HL-60 (cell line): ENCODE measurements around the gene DPYSL5.

Experiments
- DNase-seq, 2 experiments: peaks; one replicate each; pipeline ENCODE4 v3.0.0-alpha.2; 2010 to 2020; ENCODE audit warnings: low read depth in 1 of 2, low spot score in 1 of 2
- H3K27ac ChIP-seq: fragments of 250-450 bp; sonication (Bioruptor Pico); replicated peaks from 2 replicates; pipeline ENCODE4 v1.5.1; 2020; ENCODE audit warnings: mild to moderate bottlenecking, moderate library complexity
- H3K27me3 ChIP-seq: fragments of 250-450 bp; sonication (Bioruptor Pico); 2 replicates; pipeline ENCODE4 v1.5.1; 2021; ENCODE audit warnings: mild to moderate bottlenecking, moderate library complexity; ENCODE audit not compliant: insufficient read depth, poor library complexity, severe bottlenecking
- H3K4me3 ChIP-seq: replicated peaks from 2 replicates; pipeline ENCODE4 v1.5.1; 2011; ENCODE audit warnings: mild to moderate bottlenecking, control low read depth, low read length; ENCODE audit not compliant: insufficient read depth
- GABPA ChIP-seq: IDR thresholded peaks from 2 replicates; pipeline ENCODE4 v1.6.1; 2012; ENCODE audit warnings: low read depth
- POLR2AphosphoS5 ChIP-seq: IDR thresholded peaks from 2 replicates; pipeline ENCODE4 v1.6.1; 2012; ENCODE audit warnings: low read depth
- REST ChIP-seq: IDR thresholded peaks from 2 replicates; pipeline ENCODE4 v1.6.1; 2012; ENCODE audit warnings: low read depth; ENCODE audit not compliant: insufficient replicate concordance
- SPI1 ChIP-seq: IDR thresholded peaks from 2 replicates; pipeline ENCODE4 v1.6.1; 2012; ENCODE audit warnings: low read depth, mild to moderate bottlenecking, borderline replicate concordance
- TF ChIP-seq, protein P1 (sequence below): IDR thresholded peaks from one replicate; pipeline ENCODE4 v1.5.1; 2011; ENCODE audit warnings: low read length, control low read depth, inconsistent platforms; ENCODE audit not compliant: insufficient read depth

The DPYSL5 gene

DNA sequence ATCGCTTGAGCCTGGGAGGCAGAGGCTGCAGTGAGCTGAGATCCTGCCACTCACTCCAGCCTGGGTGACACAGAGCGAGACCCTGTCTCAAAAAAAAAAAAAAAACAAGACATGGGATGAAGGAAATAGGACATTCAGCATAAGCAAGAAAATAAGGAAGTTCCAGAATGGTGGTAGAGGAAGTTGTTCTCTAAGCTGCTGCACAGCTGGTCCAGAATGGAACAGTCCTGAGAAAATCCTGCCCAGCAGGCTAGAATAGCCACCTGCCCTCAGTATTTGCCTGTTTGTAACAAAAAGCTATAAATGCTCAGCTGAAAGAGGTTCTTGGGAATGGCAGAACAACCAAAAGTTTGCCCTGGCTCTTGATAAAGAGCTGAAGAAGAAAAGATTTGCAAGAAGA lies 111.4 kb downstream of the DPYSL5 start:
- H3K27ac ChIP-seq: no peak overlapping the region
- peak in 1 of 2 experiments; percentile 43 for DNase-seq
- H3K27me3 ChIP-seq: peaks cover 11% of the 10 kb centered on the region
- TF ChIP-seq GABPA (no peak), SPI1 (peak; percentile 28; the same call in 1 of the 2 replicates)
- H3K4me3 ChIP-seq: no peak overlapping the region

DNA sequence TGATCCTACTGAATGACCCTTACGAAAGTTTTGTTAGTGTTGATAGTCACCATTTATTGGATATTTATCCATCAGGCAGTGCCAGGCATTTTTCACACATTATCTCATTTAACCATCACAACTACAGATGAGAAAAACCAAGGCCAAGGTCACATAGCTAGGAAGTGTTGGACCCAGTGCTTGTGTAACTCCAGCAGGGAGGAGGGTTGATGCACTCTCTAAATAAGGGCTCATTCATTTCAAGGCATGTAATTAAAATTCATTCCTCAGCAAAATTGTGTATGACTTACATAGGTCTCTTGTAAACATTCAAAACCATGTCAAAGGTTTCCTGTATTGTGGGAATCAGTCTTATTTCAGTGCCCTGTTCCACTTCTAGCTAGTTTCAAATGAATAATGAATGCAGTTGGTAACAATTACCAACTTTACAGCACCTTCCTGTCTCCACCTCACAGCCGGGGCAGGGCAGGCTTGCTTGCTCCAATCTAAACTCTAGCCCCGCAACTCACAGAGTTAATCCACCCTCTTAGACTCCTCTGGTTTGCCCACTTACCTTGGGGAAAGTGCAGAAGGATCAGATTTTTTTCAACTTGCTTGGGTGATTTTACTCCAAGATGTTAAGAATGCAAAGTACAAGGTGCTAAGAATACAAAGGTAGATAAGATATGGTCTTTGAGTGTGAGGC lies 116.7 kb downstream of the DPYSL5 start:
- Histone ChIP-seq H3K4me3 (no peak overlapping the region), H3K27me3 (no peaks in the 10 kb centered on the region), H3K27ac (no peak overlapping the region)
- no peak for TF ChIP-seq SPI1
- TF ChIP-seq POLR2AphosphoS5: no peak
- TF ChIP-seq REST: no peak
- TF ChIP-seq, protein P1, sequence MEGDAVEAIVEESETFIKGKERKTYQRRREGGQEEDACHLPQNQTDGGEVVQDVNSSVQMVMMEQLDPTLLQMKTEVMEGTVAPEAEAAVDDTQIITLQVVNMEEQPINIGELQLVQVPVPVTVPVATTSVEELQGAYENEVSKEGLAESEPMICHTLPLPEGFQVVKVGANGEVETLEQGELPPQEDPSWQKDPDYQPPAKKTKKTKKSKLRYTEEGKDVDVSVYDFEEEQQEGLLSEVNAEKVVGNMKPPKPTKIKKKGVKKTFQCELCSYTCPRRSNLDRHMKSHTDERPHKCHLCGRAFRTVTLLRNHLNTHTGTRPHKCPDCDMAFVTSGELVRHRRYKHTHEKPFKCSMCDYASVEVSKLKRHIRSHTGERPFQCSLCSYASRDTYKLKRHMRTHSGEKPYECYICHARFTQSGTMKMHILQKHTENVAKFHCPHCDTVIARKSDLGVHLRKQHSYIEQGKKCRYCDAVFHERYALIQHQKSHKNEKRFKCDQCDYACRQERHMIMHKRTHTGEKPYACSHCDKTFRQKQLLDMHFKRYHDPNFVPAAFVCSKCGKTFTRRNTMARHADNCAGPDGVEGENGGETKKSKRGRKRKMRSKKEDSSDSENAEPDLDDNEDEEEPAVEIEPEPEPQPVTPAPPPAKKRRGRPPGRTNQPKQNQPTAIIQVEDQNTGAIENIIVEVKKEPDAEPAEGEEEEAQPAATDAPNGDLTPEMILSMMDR: no peak
- TF ChIP-seq GABPA: no peak
- DNase-seq: no peak

DNA sequence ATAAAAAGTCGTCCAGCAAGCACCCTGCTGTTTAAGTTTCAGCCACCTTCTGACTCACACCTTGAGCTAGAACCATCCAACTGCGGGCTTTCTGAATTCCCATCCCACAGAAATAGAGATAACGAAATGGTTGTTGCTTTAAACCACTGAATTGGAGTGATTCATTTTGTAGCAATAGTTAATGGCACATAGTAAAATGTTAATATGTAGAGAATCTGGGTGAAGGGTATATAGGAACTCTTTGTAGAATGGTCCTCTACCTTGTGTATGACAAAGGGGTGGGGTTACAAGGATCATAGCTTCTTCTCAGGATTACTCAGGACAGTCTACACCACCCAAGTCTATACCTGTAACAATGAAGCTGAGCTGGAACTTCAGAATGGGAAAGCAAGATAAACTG lies 120.1 kb downstream of the DPYSL5 start:
- DNase-seq: no peak
- Histone ChIP-seq H3K27me3 (peaks cover 6% of the 10 kb centered on the region), H3K4me3 (no peak overlapping the region), H3K27ac (no peak overlapping the region)
- TF ChIP-seq POLR2AphosphoS5 (no peak), GABPA (no peak), SPI1 (no peak), REST (no peak)
- TF ChIP-seq, protein P1: no peak

- H3K27me3 ChIP-seq: peaks cover 6% of the 10 kb centered on the region
- TF ChIP-seq POLR2AphosphoS5 (no peak), GABPA (no peak), REST (no peak), SPI1 (no peak; the same call in 1 of the 2 replicates)
- TF ChIP-seq, protein P1: no peak
- no peak overlapping the region for H3K27ac ChIP-seq
- DNase-seq: no peak
- no peak overlapping the region for H3K4me3 ChIP-seq
Measured at GRCh38 chr2:26969077-26969844, 121.3 kb downstream of the DPYSL5 start.
